ENCODE results near the gene BMPR1A. TPM values are rescaled to one million over a fixed set of nuclear protein-coding genes. Genes with fewer than 3 reads are reported as not detected.
A peak's percentile ranks its signal among the peaks of the same experiment; 100 is the strongest.

The BMPR1A gene
- total RNA-seq, 1 donor from 2014 or later: 58.5 TPM

GRCh38 chr10:86802473-86803108 lies 46.2 kb downstream of the BMPR1A start:
- no peak for DNase-seq

- no peak for DNase-seq
Observed at GRCh38 chr10:86803156-86803555, 46.7 kb downstream of the BMPR1A start.

GRCh38 chr10:86804805-86805204 lies 48.4 kb downstream of the BMPR1A start:
- DNase-seq: no peak

- no peak for DNase-seq
Observed at GRCh38 chr10:86813101-86813500, 56.7 kb downstream of the BMPR1A start.

GRCh38 chr10:86813982-86814381 lies 57.6 kb downstream of the BMPR1A start:
- no peak for DNase-seq

- DNase-seq: no peak
Observed at GRCh38 chr10:86815035-86815617, 58.7 kb downstream of the BMPR1A start.

- DNase-seq: no peak
Observed at GRCh38 chr10:86815640-86816039, 59.2 kb downstream of the BMPR1A start.

- no peak for DNase-seq
Observed at GRCh38 chr10:86817246-86817645, 60.8 kb downstream of the BMPR1A start.

- no peak for DNase-seq
Observed at GRCh38 chr10:86819567-86819966, 63.1 kb downstream of the BMPR1A start.

- no peak for DNase-seq
Observed at GRCh38 chr10:86820509-86820908, 64.1 kb downstream of the BMPR1A start.

- DNase-seq: peak; percentile 21
Observed at GRCh38 chr10:86821388-86821999, 65.1 kb downstream of the BMPR1A start.

GRCh38 chr10:86823565-86823964 lies 67.1 kb downstream of the BMPR1A start:
- DNase-seq: no peak

GRCh38 chr10:86824151-86824550 lies 67.7 kb downstream of the BMPR1A start:
- DNase-seq: no peak

- no peak for DNase-seq
Observed at GRCh38 chr10:86825366-86825765, 68.9 kb downstream of the BMPR1A start.

GRCh38 chr10:86827639-86828038 lies 71.2 kb downstream of the BMPR1A start:
- DNase-seq: no peak

- no peak for DNase-seq
Observed at GRCh38 chr10:86828145-86828544, 71.7 kb downstream of the BMPR1A start.

GRCh38 chr10:86829472-86829871 lies 73.1 kb downstream of the BMPR1A start:
- DNase-seq: no peak

GRCh38 chr10:86830043-86830591 lies 73.7 kb downstream of the BMPR1A start:
- no peak for DNase-seq

- DNase-seq: no peak
Observed at GRCh38 chr10:86833969-86834368, 77.5 kb downstream of the BMPR1A start.

- no peak for DNase-seq
Observed at GRCh38 chr10:86836044-86836443, 79.6 kb downstream of the BMPR1A start.

GRCh38 chr10:86837663-86838062 lies 81.2 kb downstream of the BMPR1A start:
- no peak for DNase-seq

GRCh38 chr10:86840498-86840897 lies 84.1 kb downstream of the BMPR1A start:
- no peak for DNase-seq

- no peak for DNase-seq
Observed at GRCh38 chr10:86846088-86846487, 89.7 kb downstream of the BMPR1A start.

GRCh38 chr10:86848747-86849146 lies 92.3 kb downstream of the BMPR1A start:
- no peak for DNase-seq
